Esophagus squamous epithelium (tissue), 5 donors: ENCODE results near the gene SIX2. TPM values are rescaled to one million over a fixed set of nuclear protein-coding genes. Genes with fewer than 3 reads are reported as not detected.
A peak's percentile ranks its signal among the peaks of the same experiment; 100 is the strongest.

Source experiments
- DNase-seq: peaks from one replicate; lab custom pipeline; 2025; lab: John Stamatoyannopoulos, UW
- H3K27ac ChIP-seq, 4 donors: fragments of 200-600 bp; sonication (generic); one replicate each; pipeline ENCODE4 v1.5.1; 2016 to 2019; ENCODE audit warnings: mild to moderate bottlenecking in 1 of 4
- H3K27me3 ChIP-seq, 4 donors: fragments of 200-600 bp; sonication (generic); 1 replicate in 3 of 4; 2 replicates in 1 of 4; pipeline versions ENCODE4 v1.5.1 to v1.6.0; 2017 to 2021; ENCODE audit warnings: antibody characterized with exemption in 1 of 4
- H3K36me3 ChIP-seq, 3 donors: fragments of 200-600 bp; sonication (generic); one replicate each; pipeline ENCODE4 v1.5.1; 2016 to 2019
- H3K4me1 ChIP-seq, 3 donors: fragments of 200-600 bp; sonication (generic); one replicate each; pipeline ENCODE4 v1.5.1; 2017 to 2019
- H3K4me3 ChIP-seq, 4 donors: fragments of 200-600 bp; sonication (generic); 1 replicate in 3 of 4; 2 replicates in 1 of 4; pipeline ENCODE4 v1.5.1; 2016 to 2019; ENCODE audit warnings: mild to moderate bottlenecking in 2 of 4, moderate library complexity in 1 of 4
- H3K9me3 ChIP-seq, 3 donors: fragments of 200-600 bp; sonication (generic); one replicate each; pipeline ENCODE4 v1.5.1; 2016 to 2019
- CTCF ChIP-seq, 6 experiments: fragments of 450-650 bp in 4 of 6; fragments of 200-600 bp in 2 of 6; sonication (generic) in 2 of 6; IDR thresholded peaks; one replicate each; pipeline ENCODE4 v1.5.1; 2016 to 2019; ENCODE audit warnings: antibody characterized with exemption in 6 of 6, mild to moderate bottlenecking in 4 of 6, moderate library complexity in 4 of 6
- POLR2A ChIP-seq, 4 donors: fragments of 450-650 bp; IDR thresholded peaks; one replicate each; pipeline ENCODE4 v1.6.1; 2017; ENCODE audit warnings: antibody characterized with exemption in 4 of 4, mild to moderate bottlenecking in 4 of 4, moderate library complexity in 3 of 4
- WGBS, 2 donors: methylation state at CpG; one replicate each; pipeline ENCODE4 v1.1.5; 2018; 5-methylcytosine and 5-hydroxymethylcytosine counted together
- intact Hi-C: fragments of 100-400 bp; cut with DNase I; formaldehyde crosslinking; loops from one replicate; pipeline ENCODE4 v1.15.0; 2022
- total RNA-seq, 4 donors: library from RNA; depleted of rRNA; stranded (reverse); fragments of >200 nt; gene quantifications; one replicate each; pipeline ENCODE4 v1.1.0, GENCODE V29; 2016
- donor health status: DM: yes; HTN: yes; CAD: no.

SIX2 gene
- total RNA-seq, 4 donors from 2014 or later = 0.19 TPM; not detected in 3

GRCh38 chr2:44983836-44984604 lies 25.2 kb downstream of the SIX2 start:
- no peaks in the 10 kb centered on the region for H3K36me3 ChIP-seq
- no peaks in the 10 kb centered on the region for H3K4me1 ChIP-seq
- H3K27ac ChIP-seq = no peak overlapping the region
- peaks cover 0 to 77% (median 0%) of the 10 kb centered on the region in 4 donors for H3K27me3 ChIP-seq
- no peak for DNase-seq
- intact Hi-C loops = loop anchor here (5.0 kb wide), 1 partner anchor 513 kb away; no protein-coding TSS in a partner anchor
- TF ChIP-seq POLR2A (IDR thresholded peaks at IDR 0.05) = no peak
- TF ChIP-seq CTCF (IDR thresholded peaks at IDR 0.05) = no peak
- H3K4me3 ChIP-seq = no peak overlapping the region
- WGBS, 2 donors = 71 to 73% methylated on average over 7 to 9 of the region's 9 CpGs
- H3K9me3 ChIP-seq = peaks cover 0 to 15% (median 10%) of the 10 kb centered on the region in 3 donors

GRCh38 chr2:44981714-44982108 lies 27.5 kb downstream of the SIX2 start:
- TF ChIP-seq POLR2A (IDR thresholded peaks at IDR 0.05) (no peak), CTCF (IDR thresholded peaks at IDR 0.05) (peak; percentile 72 to 89 (median 79))
- peaks cover 0 to 73% (median 0%) of the 10 kb centered on the region in 4 donors for H3K27me3 ChIP-seq
- no peaks in the 10 kb centered on the region for H3K36me3 ChIP-seq
- H3K9me3 ChIP-seq = no peaks in the 10 kb centered on the region
- H3K4me3 ChIP-seq = no peak overlapping the region
- H3K4me1 ChIP-seq = no peaks in the 10 kb centered on the region
- intact Hi-C loops = loop anchor here (5.0 kb wide), 1 partner anchor 516 kb away; no protein-coding TSS in a partner anchor
- no peak for DNase-seq
- WGBS, 2 donors = 12 to 13% methylated on average over 13 of the region's 14 CpGs
- no peak overlapping the region for H3K27ac ChIP-seq

GRCh38 chr2:44980751-44981713 lies 28.2 kb downstream of the SIX2 start:
- no peak overlapping the region for H3K27ac ChIP-seq
- WGBS, 2 donors = 57 to 65% methylated on average over 7 to 9 of the region's 9 CpGs
- H3K9me3 ChIP-seq = no peaks in the 10 kb centered on the region
- no peaks in the 10 kb centered on the region for H3K4me1 ChIP-seq
- no peaks in the 10 kb centered on the region for H3K36me3 ChIP-seq
- no peak for TF ChIP-seq CTCF (IDR thresholded peaks at IDR 0.05)
- no peak for TF ChIP-seq POLR2A (IDR thresholded peaks at IDR 0.05)
- intact Hi-C loops = loop anchor here (5.0 kb wide), 1 partner anchor 516 kb away; no protein-coding TSS in a partner anchor
- DNase-seq = no peak
- no peak overlapping the region for H3K4me3 ChIP-seq
- H3K27me3 ChIP-seq = peaks cover 0 to 76% (median 0%) of the 10 kb centered on the region in 4 donors

DNA sequence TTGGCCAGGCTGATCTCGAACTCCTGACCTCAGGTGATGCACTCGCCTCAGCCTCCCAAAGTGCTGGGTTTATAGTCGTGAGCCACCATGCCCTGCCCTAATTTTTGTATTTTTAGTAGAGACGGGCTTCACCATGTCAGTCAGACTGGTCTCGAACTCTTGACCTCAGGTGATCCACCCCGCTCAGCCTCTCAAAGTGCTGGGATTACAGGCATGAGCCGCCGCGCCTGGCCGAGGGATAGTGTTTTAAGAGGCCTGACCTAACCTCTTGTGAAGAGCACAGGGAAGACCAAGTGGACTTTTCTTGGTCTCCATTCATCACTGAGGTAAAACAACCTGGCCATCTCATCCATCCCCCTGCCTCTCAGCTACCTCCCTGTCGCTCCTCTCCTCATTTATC lies 29.7 kb downstream of the SIX2 start:
- Histone ChIP-seq H3K4me1 (no peaks in the 10 kb centered on the region), H3K27ac (no peak overlapping the region), H3K4me3 (no peak overlapping the region), H3K27me3 (peaks cover 0 to 84% (median 0%) of the 10 kb centered on the region in 4 donors), H3K9me3 (no peaks in the 10 kb centered on the region), H3K36me3 (no peaks in the 10 kb centered on the region)
- intact Hi-C loops = no loop called here
- TF ChIP-seq POLR2A (IDR thresholded peaks at IDR 0.05) (no peak), CTCF (IDR thresholded peaks at IDR 0.05) (no peak)
- 69 to 93% methylated on average over 5 to 8 of the region's 11 CpGs for WGBS, 2 donors
- no peak for DNase-seq
